NCI-H524 treated with DMSO at 0.1 percent for 48 hours (cell line): ENCODE data around the gene CDC42.

ENCODE experiments used
- DNase-seq: peaks from one replicate; lab custom pipeline; 2025; lab: John Stamatoyannopoulos, UW

The CDC42 gene

GRCh38 chr1:22129501-22130117 lies 77.1 kb downstream of the CDC42 start:
- DNase-seq, result no peak

DNA sequence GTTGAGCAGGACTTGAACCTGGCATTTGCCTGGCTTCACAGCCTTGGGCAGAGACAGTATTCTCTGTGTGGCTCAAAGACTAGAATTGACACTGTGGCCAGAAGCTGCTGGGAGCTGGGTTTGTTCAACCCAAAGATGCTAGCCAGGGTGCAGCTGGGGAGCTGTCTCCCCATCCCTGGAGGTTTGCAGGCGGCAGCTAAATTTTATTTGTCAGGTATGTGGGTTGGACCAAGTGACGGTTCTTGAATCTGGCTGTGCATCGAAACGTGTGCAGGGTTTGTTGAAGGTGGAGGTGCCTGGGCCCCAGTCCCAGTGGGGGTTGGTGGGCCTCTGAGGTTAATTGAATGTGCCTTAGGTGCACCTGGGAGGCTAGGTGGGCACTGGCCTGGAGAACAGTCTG lies 78.6 kb downstream of the CDC42 start:
- DNase-seq, result no peak

GRCh38 chr1:22131875-22132486 lies 79.5 kb downstream of the CDC42 start:
- DNase-seq, result no peak

DNA sequence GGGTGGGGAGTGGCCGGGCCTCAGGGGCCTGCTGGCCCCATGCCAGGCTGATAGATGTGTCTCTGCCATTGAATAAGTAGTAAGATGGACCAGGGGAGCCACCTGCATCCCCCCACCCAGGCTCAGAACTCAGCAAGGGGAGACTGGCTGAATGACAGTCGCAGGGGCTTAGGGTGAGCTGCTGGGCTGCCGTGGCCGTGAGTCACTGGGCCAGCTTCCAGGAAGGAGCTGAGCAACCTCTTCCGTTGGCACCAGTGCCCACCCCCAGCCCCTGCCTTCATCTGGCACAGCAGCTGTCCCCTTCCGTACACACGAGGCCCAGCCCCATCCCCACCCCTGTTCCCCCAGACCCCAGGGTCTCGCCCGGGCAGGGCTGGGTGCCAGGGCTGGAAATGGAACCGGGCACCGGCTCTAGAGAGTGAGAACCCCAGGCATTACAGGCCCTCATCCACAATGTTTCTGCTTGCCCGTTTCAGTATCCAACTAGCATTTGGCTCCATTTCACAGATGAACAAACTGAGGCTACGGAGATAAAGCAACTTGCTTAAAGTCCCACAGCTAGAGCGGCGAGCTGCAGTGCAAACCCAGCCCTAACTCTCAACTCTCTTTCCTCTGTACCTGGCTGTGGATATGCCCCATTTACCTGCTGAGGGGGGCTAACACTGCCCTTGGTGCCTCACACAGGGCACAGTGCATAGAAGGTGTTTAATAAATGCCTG lies 80.2 kb downstream of the CDC42 start:
- no peak for DNase-seq

DNA sequence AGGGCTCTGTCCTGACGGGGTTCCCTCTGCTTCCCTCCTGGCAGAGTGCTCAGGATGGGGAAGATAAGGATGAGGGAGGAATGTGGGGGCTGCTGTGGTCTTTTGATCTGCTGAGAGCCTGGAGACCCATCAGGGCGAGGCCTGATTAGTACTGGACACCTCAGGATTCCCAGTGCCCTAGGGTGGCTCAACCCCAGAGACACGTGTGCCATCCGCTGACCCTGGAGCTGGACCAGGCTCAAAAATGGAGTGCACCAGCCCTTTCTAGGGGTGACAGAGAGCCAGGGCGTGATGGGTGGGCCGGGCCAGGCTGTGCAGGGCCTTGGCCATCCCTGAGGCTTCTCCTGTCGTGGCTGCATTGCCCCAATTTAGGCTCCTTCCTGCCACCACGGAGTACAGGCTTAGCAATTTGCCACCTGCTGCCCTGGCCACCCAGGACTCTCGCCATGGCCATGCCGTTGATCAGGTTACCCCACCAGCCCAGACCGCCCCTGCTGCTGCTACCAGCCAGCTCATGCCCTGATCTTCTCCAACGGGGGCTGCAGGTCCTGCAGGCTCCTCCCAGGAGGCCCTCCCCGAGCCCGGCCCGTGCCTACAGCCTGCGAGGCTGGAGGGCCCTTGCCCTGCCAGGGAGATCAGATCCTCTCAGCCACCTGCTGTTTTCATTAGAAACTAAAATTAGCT lies 80.9 kb downstream of the CDC42 start:
- peak; percentile 49 for DNase-seq

GRCh38 chr1:22133931-22134324 lies 81.4 kb downstream of the CDC42 start:
- DNase-seq, result no peak

DNA sequence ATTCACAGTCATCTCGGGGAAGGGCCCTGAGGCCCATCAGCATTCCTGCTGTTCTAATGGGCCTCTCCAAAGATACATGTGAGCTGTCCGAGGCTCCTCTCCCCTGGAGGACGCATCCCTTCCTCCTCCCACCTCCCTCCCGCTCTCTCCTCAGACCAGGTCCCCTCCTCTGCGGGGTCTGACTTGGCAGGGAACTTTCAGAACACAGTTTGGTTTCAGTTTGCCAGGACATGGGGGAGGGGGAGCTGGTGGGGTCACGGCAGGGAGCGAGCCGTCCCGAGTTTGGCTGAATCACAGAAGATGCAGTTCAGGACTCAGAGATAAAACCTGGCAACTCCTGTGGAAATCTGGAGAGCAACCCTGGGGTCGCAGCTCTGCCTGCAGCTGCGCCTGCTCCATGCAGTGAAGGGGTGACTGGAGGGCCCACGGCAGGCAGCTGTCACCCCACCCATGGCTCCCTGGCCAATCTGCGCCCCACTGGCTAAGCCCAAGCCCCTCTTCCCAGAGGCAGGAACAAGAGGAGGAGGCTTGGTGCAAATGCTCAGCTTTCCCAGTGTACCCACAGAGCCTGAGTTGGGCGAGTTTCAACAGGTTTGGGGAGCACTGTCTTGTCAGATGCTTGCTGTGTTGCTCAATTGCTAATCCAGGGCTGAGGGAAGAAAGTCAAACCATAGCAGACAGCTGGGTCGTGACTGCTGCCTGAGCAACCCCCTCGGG lies 84.7 kb downstream of the CDC42 start:
- DNase-seq, result no peak

DNA sequence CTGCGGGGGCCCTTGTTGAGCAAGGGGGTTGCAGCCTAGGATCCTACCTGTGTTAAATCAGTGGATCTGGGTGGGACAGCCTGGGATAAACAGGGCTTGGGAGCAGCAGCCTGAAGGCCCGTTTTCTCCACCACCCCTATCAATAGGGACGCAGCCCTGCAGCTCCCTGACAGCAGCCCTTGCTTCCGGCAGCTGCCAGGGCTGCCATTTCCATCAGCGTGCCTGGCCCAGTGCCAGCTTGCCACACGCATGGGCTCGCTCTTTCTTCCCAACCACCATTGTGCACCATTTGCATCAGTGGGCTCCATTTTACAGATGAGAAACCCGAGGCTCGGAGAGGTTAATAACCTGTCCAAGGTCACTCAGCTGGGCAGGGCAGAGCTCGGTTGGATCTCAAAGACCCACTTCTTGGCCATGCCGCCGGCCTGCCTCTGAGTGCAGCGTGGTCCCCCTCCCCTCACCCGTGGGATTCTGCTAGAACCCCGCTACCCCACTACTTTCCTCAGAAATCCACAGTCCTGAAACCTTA lies 86.6 kb downstream of the CDC42 start:
- no peak for DNase-seq

- no peak for DNase-seq
Measured at GRCh38 chr1:22139817-22140216, 87.3 kb downstream of the CDC42 start.
